RWPE2 (cell line): ENCODE data around the gene CPEB1.
"Not testable (repeated sequence)": the region's sequence is repeated elsewhere in the genome, so short reads cannot be mapped to it uniquely, and the experiment has no call there.

Experiments used
- ATAC-seq: fragments of 200-7000 bp; cut with Tn5 transposase; 3 replicates; pipeline ENCODE4 v1.9.1; 2021; ENCODE audit warnings: low read depth
- DNase-seq: peaks from one replicate; pipeline ENCODE4 v3.0.0-alpha.2; 2020; ENCODE audit warnings: low spot score
- H3K27ac ChIP-seq: fragments of 450-650 bp; 2 replicates; pipeline ENCODE4 v1.5.1; 2017; ENCODE audit warnings: mild to moderate bottlenecking; ENCODE audit not compliant: poor library complexity, severe bottlenecking
- H3K27me3 ChIP-seq: fragments of 250-450 bp; sonication (Bioruptor Pico); 2 replicates; pipeline ENCODE4 v1.5.1; 2021; ENCODE audit warnings: mild to moderate bottlenecking, moderate library complexity; ENCODE audit not compliant: insufficient read depth, poor library complexity, severe bottlenecking
- H3K36me3 ChIP-seq: fragments of 250-450 bp; sonication (Bioruptor Pico); 2 replicates; pipeline ENCODE4 v1.5.1; 2020; ENCODE audit warnings: low read depth, mild to moderate bottlenecking, moderate library complexity
- H3K4me1 ChIP-seq: fragments of 250-450 bp; sonication (Bioruptor Pico); 2 replicates; pipeline ENCODE4 v1.5.1; 2021; ENCODE audit warnings: mild to moderate bottlenecking, moderate library complexity; ENCODE audit not compliant: insufficient read depth, poor library complexity, severe bottlenecking
- H3K4me3 ChIP-seq: fragments of 250-450 bp; sonication (Bioruptor Pico); 2 replicates; pipeline ENCODE4 v1.5.1; 2021; ENCODE audit warnings: mild to moderate bottlenecking, moderate library complexity; ENCODE audit not compliant: severe bottlenecking
- H3K9me3 ChIP-seq: fragments of 250-450 bp; sonication (Bioruptor Pico); 2 replicates; pipeline ENCODE4 v1.5.1; 2021; ENCODE audit warnings: mild to moderate bottlenecking, moderate library complexity; ENCODE audit not compliant: severe bottlenecking
- TF ChIP-seq, protein P1 (sequence below): fragments of 450-650 bp; IDR thresholded peaks from one replicate; pipeline ENCODE4 v1.5.1; 2017; ENCODE audit warnings: mild to moderate bottlenecking, moderate library complexity; ENCODE audit not compliant: poor library complexity, severe bottlenecking

The CPEB1 gene

DNA sequence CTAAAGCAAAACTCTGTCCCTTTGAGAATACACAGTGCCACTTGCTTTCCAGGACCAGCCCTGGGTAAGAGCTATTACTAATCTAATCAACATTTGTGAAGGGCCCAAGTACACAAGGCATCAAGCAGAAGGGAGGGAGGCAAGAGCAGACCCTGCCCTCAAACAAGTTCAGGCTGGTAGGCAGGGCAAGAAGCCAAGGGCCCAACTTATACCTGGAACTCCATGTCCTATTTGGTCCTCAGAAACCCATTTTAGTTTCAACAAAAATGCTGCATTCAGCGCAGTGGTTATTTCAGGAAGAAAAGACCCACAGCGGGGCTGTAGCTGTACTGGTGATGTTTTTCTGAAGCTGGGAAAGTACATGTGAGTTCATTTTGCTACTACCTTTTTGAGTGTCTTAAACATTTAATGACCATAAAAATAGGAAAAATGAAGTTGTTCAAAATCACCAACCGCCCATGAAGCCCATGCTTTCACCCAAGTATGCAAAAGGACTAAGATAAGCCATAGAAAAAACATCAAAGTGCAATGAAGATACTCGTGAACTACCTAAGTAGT, 109.7 kb downstream of the CPEB1 start:
- no peaks in the 10 kb centered on the region for H3K9me3 ChIP-seq
- ATAC-seq (no peak), DNase-seq (no peak)
- peaks cover 17% of the 10 kb centered on the region for H3K4me1 ChIP-seq
- H3K27me3 ChIP-seq, result no peaks in the 10 kb centered on the region
- TF ChIP-seq, protein P1, sequence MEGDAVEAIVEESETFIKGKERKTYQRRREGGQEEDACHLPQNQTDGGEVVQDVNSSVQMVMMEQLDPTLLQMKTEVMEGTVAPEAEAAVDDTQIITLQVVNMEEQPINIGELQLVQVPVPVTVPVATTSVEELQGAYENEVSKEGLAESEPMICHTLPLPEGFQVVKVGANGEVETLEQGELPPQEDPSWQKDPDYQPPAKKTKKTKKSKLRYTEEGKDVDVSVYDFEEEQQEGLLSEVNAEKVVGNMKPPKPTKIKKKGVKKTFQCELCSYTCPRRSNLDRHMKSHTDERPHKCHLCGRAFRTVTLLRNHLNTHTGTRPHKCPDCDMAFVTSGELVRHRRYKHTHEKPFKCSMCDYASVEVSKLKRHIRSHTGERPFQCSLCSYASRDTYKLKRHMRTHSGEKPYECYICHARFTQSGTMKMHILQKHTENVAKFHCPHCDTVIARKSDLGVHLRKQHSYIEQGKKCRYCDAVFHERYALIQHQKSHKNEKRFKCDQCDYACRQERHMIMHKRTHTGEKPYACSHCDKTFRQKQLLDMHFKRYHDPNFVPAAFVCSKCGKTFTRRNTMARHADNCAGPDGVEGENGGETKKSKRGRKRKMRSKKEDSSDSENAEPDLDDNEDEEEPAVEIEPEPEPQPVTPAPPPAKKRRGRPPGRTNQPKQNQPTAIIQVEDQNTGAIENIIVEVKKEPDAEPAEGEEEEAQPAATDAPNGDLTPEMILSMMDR, result no peak
- peak overlapping the region; percentile 79 for H3K27ac ChIP-seq
- no peak overlapping the region for H3K4me3 ChIP-seq
- peaks cover 65% of the 10 kb centered on the region for H3K36me3 ChIP-seq

DNA sequence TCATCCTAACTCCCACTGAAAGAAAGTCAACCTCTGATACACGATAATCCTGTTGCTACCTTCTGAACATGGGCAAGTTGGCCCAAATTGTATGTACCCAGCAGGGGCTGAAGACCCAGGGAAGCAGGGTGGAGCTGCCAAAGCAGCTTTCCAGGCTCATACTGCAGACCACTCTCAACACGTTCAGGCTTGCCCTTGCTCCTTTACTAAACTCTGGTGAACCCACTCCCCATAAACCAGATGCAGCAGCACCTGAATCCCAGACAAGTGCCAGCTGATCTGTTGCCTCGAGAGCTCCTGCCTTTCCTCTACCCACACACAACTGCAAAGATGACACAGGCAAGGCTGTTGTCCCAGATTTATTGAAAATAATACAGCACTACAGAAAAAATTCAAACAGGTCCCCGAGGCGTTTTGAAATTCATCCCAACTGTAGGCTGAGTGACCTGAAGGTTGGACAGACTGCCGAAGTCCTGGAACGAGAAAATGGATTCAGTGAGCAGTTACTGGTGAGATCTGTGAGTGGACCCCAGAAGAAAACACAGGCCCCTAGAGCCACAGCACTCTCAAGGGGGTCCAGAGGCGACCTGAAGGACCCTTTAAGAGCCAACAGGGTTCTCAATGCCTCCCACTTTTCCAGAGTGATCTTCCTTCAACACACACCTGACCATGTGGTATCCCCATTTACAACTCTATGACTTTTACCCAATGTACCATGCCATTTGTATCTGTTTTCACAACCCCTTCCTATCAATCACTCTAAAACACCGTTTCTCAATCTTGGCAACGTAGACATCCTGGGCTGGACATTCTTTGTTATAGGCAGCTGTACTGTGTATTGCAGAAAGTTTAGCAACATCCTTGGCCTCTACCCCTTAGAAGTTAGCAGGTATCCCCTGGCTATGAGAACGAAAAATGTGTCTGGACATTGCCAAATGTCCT, 110.5 kb downstream of the CPEB1 start:
- Histone ChIP-seq H3K27ac (peak overlapping the region; percentile 79), H3K4me3 (no peak overlapping the region), H3K4me1 (peaks cover 17% of the 10 kb centered on the region), H3K36me3 (peaks cover 65% of the 10 kb centered on the region), H3K27me3 (no peaks in the 10 kb centered on the region), H3K9me3 (no peaks in the 10 kb centered on the region)
- TF ChIP-seq, protein P1, result no peak
- no peak for DNase-seq
- ATAC-seq, result no peak

DNA sequence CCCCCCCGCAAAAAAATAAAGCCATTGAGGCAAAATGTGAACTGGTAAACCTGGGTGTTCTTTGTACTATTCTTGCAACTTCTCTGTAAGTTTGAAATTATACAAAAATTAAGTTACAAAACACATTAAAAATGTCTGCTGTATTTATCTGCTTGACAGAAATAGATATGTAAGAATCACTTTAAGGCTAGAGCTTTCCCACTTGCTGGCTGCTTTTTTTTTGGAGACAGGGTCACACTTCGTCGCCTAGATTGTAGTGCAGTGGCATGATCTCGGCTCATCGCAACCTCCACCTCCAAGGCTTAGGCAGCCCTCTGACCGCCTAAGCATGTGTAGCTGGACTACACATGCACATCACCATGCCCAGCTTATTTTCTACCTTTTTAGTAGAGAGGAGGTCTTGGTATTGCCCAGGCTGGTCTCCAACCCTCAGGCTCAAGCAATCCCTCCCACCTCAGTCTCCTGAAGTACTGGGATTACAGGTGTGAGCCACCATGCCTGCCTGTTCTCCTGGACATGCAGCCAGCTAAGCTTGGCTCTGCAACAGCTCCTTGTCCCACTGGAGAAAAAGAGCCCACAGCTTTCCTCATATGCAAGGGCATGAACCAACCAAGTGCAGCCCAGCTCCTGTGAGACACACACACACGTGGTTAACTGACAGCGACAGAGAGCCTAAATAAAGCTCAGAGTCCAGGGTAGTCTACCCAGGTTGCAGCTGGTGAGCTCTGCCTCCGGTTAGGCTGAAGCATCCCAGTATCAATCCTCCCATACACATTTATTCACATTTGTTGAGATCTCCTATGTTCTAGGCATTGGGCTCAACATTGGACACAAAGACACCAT, 111.4 kb downstream of the CPEB1 start:
- DNase-seq (peak; percentile 41), ATAC-seq (peak; percentile 4)
- no peak overlapping the region for H3K4me3 ChIP-seq
- peak overlapping the region; percentile 79 for H3K27ac ChIP-seq
- H3K36me3 ChIP-seq, result peaks cover 65% of the 10 kb centered on the region
- no peaks in the 10 kb centered on the region for H3K9me3 ChIP-seq
- no peaks in the 10 kb centered on the region for H3K27me3 ChIP-seq
- peaks cover 17% of the 10 kb centered on the region for H3K4me1 ChIP-seq
- TF ChIP-seq, protein P1, result no peak

DNA sequence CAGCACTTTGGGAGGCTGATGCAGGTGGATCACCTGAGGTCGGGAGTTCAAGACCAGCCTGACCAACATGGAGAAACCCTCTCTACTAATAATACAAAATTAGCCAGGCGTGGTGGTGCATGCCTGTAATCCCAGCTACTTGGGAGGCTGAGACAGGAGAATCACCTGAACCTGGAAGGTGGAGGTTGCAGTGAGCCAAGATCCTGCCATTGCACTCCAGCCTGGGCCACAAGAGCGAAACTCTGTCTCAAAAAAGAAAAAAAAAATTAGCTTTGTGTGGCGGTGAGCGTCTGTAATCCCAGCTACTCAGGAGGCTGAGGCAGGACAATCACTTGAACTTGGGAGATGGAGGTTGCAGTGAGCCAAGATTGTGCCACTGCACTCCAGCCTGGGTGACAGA, 112.0 kb downstream of the CPEB1 start:
- not testable (repeated sequence) for H3K9me3 ChIP-seq, H3K27ac ChIP-seq, H3K27me3 ChIP-seq, ATAC-seq, DNase-seq, H3K4me3 ChIP-seq
- H3K36me3 ChIP-seq, result peaks cover 65% of the 10 kb centered on the region
- peaks cover 17% of the 10 kb centered on the region for H3K4me1 ChIP-seq

DNA sequence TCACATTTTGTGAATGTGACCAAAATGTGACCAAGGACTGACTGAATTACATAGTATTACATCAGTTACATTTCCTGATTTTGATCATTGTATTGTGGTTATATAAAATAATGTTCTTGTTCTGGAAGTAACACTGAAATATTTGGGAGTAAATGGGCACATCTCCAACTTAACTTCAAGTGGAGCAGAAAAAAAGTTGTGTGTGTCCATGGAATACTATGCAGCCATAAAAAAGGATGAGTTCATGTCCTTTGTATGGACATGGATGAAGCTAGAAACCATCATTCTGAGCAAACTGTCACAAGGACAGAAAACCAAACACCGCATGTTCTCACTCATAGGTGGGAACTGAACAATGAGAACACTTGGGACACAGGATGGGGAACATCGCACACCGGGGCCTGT, 112.7 kb downstream of the CPEB1 start:
- Histone ChIP-seq H3K36me3 (peaks cover 60% of the 10 kb centered on the region), H3K4me1 (peaks cover 17% of the 10 kb centered on the region)
- H3K9me3 ChIP-seq, H3K27me3 ChIP-seq, DNase-seq, ATAC-seq, H3K27ac ChIP-seq, H3K4me3 ChIP-seq: not testable (repeated sequence)
